Suprapubic skin (tissue), 4 donors: Measurements from ENCODE around the gene PSMA2. TPM values are rescaled to one million over a fixed set of nuclear protein-coding genes. Genes with fewer than 3 reads are reported as not detected.

Source experiments
- DNase-seq, 2 donors: peaks; one replicate each; pipeline ENCODE4 v3.0.0-alpha.2; 2019; ENCODE audit warnings: low spot score in 2 of 2
- H3K27ac ChIP-seq: fragments of 200-600 bp; sonication (generic); one replicate; pipeline ENCODE4 v1.5.1; 2019
- H3K27me3 ChIP-seq: fragments of 200-600 bp; sonication (generic); one replicate; pipeline ENCODE4 v1.5.1; 2019
- H3K36me3 ChIP-seq: fragments of 200-600 bp; sonication (generic); one replicate; pipeline ENCODE4 v1.5.1; 2019
- H3K4me1 ChIP-seq: fragments of 200-600 bp; sonication (generic); one replicate; pipeline ENCODE4 v1.5.1; 2019
- H3K4me3 ChIP-seq: fragments of 200-600 bp; sonication (generic); one replicate; pipeline ENCODE4 v1.5.1; 2019; ENCODE audit warnings: mild to moderate bottlenecking
- H3K9me3 ChIP-seq: fragments of 200-600 bp; sonication (generic); one replicate; pipeline ENCODE4 v1.5.1; 2019
- CTCF ChIP-seq, 2 donors: fragments of 200-600 bp in 1 of 2; fragments of 450-650 bp in 1 of 2; sonication (generic) in 1 of 2; IDR thresholded peaks; one replicate each; pipeline ENCODE4 v1.5.1; 2016 to 2019; ENCODE audit warnings: antibody characterized with exemption in 2 of 2, mild to moderate bottlenecking in 1 of 2, moderate library complexity in 1 of 2
- EP300 ChIP-seq: sonication (generic); formaldehyde crosslinking; IDR thresholded peaks from one replicate; pipeline ENCODE4 v1.6.1; 2017; ENCODE audit warnings: antibody characterized with exemption
- POLR2A ChIP-seq, 2 donors: fragments of 450-650 bp; IDR thresholded peaks; one replicate each; pipeline ENCODE4 v1.6.1; 2017; ENCODE audit warnings: antibody characterized with exemption in 2 of 2, mild to moderate bottlenecking in 2 of 2, moderate library complexity in 2 of 2
- POLR2AphosphoS5 ChIP-seq, 3 donors: sonication (generic); formaldehyde crosslinking; IDR thresholded peaks; one replicate each; pipeline ENCODE4 v1.6.1; 2017; ENCODE audit warnings: antibody characterized with exemption in 3 of 3
- WGBS: methylation state at CpG from one replicate; pipeline ENCODE4 v1.1.5; 2018; 5-methylcytosine and 5-hydroxymethylcytosine counted together
- total RNA-seq, 4 donors: library from RNA; depleted of rRNA; stranded (reverse); fragments of >200 nt; gene quantifications; one replicate each; pipeline ENCODE4 v1.1.0, GENCODE V29; 2016

PSMA2 gene
- total RNA-seq, 4 donors from 2014 or later = 29.9 to 58.9 (median 46.0) TPM

GRCh38 chr7:42950417-42950816, 18.4 kb upstream of the PSMA2 start:
- 84% methylated on average over 3 of the region's 3 CpGs for WGBS
- Histone ChIP-seq H3K27ac (no peak overlapping the region), H3K4me1 (no peaks in the 10 kb centered on the region), H3K36me3 (no peaks in the 10 kb centered on the region), H3K27me3 (no peaks in the 10 kb centered on the region), H3K4me3 (no peak overlapping the region), H3K9me3 (no peaks in the 10 kb centered on the region)
- DNase-seq = no peak
- TF ChIP-seq EP300 (no peak), POLR2A (IDR thresholded peaks at IDR 0.05) (no peak), CTCF (IDR thresholded peaks at IDR 0.05) (no peak), POLR2AphosphoS5 (IDR thresholded peaks at IDR 0.05) (no peak)

- no peaks in the 10 kb centered on the region for H3K36me3 ChIP-seq
- no peak overlapping the region for H3K4me3 ChIP-seq
- no peaks in the 10 kb centered on the region for H3K9me3 ChIP-seq
- no peaks in the 10 kb centered on the region for H3K4me1 ChIP-seq
- TF ChIP-seq POLR2AphosphoS5 (IDR thresholded peaks at IDR 0.05) (no peak), CTCF (IDR thresholded peaks at IDR 0.05) (no peak), POLR2A (IDR thresholded peaks at IDR 0.05) (no peak), EP300 (no peak)
- no peak overlapping the region for H3K27ac ChIP-seq
- DNase-seq = no peak
- H3K27me3 ChIP-seq = no peaks in the 10 kb centered on the region
- 78% methylated on average over 2 of the region's 2 CpGs for WGBS
Observed at GRCh38 chr7:42947521-42947920, 15.5 kb upstream of the PSMA2 start.

- DNase-seq = no peak
- Histone ChIP-seq H3K4me3 (no peak overlapping the region), H3K4me1 (no peaks in the 10 kb centered on the region), H3K36me3 (no peaks in the 10 kb centered on the region), H3K27me3 (no peaks in the 10 kb centered on the region), H3K9me3 (no peaks in the 10 kb centered on the region), H3K27ac (no peak overlapping the region)
- WGBS = 98% methylated on average over 2 of the region's 2 CpGs
- TF ChIP-seq POLR2A (IDR thresholded peaks at IDR 0.05) (no peak), POLR2AphosphoS5 (IDR thresholded peaks at IDR 0.05) (no peak)
Observed at GRCh38 chr7:42946627-42946950, 14.6 kb upstream of the PSMA2 start.

GRCh38 chr7:42945821-42946626, 14.1 kb upstream of the PSMA2 start:
- Histone ChIP-seq H3K9me3 (no peaks in the 10 kb centered on the region), H3K27ac (no peak overlapping the region), H3K27me3 (no peaks in the 10 kb centered on the region), H3K4me3 (no peak overlapping the region), H3K4me1 (no peaks in the 10 kb centered on the region), H3K36me3 (no peaks in the 10 kb centered on the region)
- TF ChIP-seq CTCF (IDR thresholded peaks at IDR 0.05) = no peak
- TF ChIP-seq POLR2AphosphoS5 (IDR thresholded peaks at IDR 0.05) = no peak
- no peak for TF ChIP-seq POLR2A (IDR thresholded peaks at IDR 0.05)
- WGBS = 40% methylated on average over 3 of the region's 4 CpGs
- DNase-seq = no peak

- peak in 1 of 2 donors; percentile 75 for DNase-seq
- Histone ChIP-seq H3K9me3 (no peaks in the 10 kb centered on the region), H3K27me3 (no peaks in the 10 kb centered on the region), H3K36me3 (peaks cover 35% of the 10 kb centered on the region), H3K27ac (no peak overlapping the region), H3K4me1 (no peaks in the 10 kb centered on the region), H3K4me3 (no peak overlapping the region)
- 55% methylated on average over 13 of the region's 13 CpGs for WGBS
- no peak for TF ChIP-seq EP300
- TF ChIP-seq POLR2AphosphoS5 (IDR thresholded peaks at IDR 0.05) = no peak
- peak; percentile 51 to 76 for TF ChIP-seq CTCF (IDR thresholded peaks at IDR 0.05)
Observed at GRCh38 chr7:42940985-42941847, 9.2 kb upstream of the PSMA2 start.
